Measurements from ENCODE around the gene APOBEC2. TPM values are rescaled to one million over a fixed set of nuclear protein-coding genes. Genes with fewer than 3 reads are reported as not detected.
"Not testable (repeated sequence)": the region's sequence is repeated elsewhere in the genome, so short reads cannot be mapped to it uniquely, and the experiment has no call there.

APOBEC2 gene
- not detected for polyA plus RNA-seq (2013, experiment 1 of 2)
- not detected for polyA plus RNA-seq (2013, experiment 2 of 2)

GRCh38 chr6:41053041-41053440 is at the start of gene APOBEC2:
Gene APOBEC2, plus strand, starts transcription at chr6:41053202. Its CDS starts 146 bp downstream, at chr6:41053348.
- Histone ChIP-seq H2BK15ac (ENCODE audit: low read depth, poor library complexity, severe bottlenecking) (no peak within 1 kb of the TSS), H3K23ac (ENCODE audit: low read length in 2 of 2) (no peak within 1 kb of the TSS), H3K27me3 (ENCODE audit: control insufficient read depth in 1 of 2, insufficient read depth in 1 of 2, low read length in 2 of 2) (peaks cover 0 to 5% of the 10 kb centered on the region in 2 experiments), H3K4ac (ENCODE audit: low read depth in 1 of 2, low read length in 2 of 2) (no peak within 1 kb of the TSS), H2AK5ac (ENCODE audit: low read length, severe bottlenecking) (no peak within 1 kb of the TSS), H3K4me2 (ENCODE audit: low read length, poor library complexity, severe bottlenecking) (no peak within 1 kb of the TSS), H3K36me3 (ENCODE audit: control insufficient read depth in 1 of 2, insufficient read depth in 2 of 2, low read depth in 1 of 2, low read length in 2 of 2) (no peaks in the 10 kb centered on the region), H2BK5ac (ENCODE audit: low read depth, low read length, poor library complexity, severe bottlenecking) (no peak within 1 kb of the TSS), H4K8ac (ENCODE audit: low read length) (no peak within 1 kb of the TSS), H3K14ac (ENCODE audit: low read length in 2 of 2) (no peak within 1 kb of the TSS), H3K79me1 (replicated peaks; ENCODE audit: low read length, poor library complexity, severe bottlenecking) (no peaks in the 10 kb centered on the region), H2BK120ac (ENCODE audit: low read depth, low read length) (no peak within 1 kb of the TSS), H3K18ac (ENCODE audit: low read depth in 1 of 2, low read length in 2 of 2) (peak within 1 kb of the TSS in 1 of 2 experiments; percentile 24), H3K27ac (ENCODE audit: low read length, poor library complexity, severe bottlenecking) (no peak within 1 kb of the TSS), H4K91ac (ENCODE audit: low read length) (no peak within 1 kb of the TSS), H2AFZ (ENCODE audit: low read depth, low read length) (no peak within 1 kb of the TSS), H3K4me3 (ENCODE audit: insufficient read depth in 1 of 2, low read depth in 1 of 2, low read length in 2 of 2) (no peak within 1 kb of the TSS), H3K9me3 (ENCODE audit: control insufficient read depth, low read length) (no peaks in the 10 kb centered on the region), H3K9ac (ENCODE audit: low read length) (no peak within 1 kb of the TSS), H2BK12ac (ENCODE audit: low read length in 2 of 2) (no peak within 1 kb of the TSS), H3K4me1 (ENCODE audit: control insufficient read depth, insufficient read depth, low read depth, low read length) (peaks cover 7% of the 10 kb centered on the region)
- WGBS, result 62% methylated on average over 4 of the region's 5 CpGs
- DNase-seq, result no peak

DNA sequence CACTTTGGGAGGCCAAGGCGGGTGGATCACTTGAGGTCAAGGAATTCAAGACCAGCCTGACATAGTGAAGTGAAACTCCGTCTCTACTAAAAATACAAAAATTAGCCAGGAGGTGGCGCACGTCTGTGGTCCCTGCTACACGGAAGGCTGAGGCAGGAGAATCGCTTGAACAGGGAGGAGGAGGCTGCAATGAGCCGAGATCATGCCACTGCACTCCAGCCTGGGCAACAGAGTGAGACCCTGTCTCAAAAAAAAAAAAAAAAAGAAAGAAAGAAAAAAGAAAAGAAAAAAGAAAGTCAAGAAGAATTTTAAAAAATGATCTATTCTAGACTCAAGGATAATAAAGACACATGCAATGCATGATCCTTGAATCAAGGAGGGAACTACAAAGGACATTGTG is 46.8 kb upstream of the APOBEC2 start:
- not testable (repeated sequence) for H3K79me1 ChIP-seq (replicated peaks; ENCODE audit: low read length, poor library complexity, severe bottlenecking); H2BK15ac ChIP-seq (ENCODE audit: low read depth, poor library complexity, severe bottlenecking); H3K9ac ChIP-seq (ENCODE audit: low read length); H3K9me3 ChIP-seq (ENCODE audit: control insufficient read depth, low read length); H3K27ac ChIP-seq (ENCODE audit: low read length, poor library complexity, severe bottlenecking); H2BK5ac ChIP-seq (ENCODE audit: low read depth, low read length, poor library complexity, severe bottlenecking); H3K18ac ChIP-seq (ENCODE audit: low read depth in 1 of 2, low read length in 2 of 2); H3K4me2 ChIP-seq (ENCODE audit: low read length, poor library complexity, severe bottlenecking); H3K36me3 ChIP-seq (ENCODE audit: control insufficient read depth in 1 of 2, insufficient read depth in 2 of 2, low read depth in 1 of 2, low read length in 2 of 2); H4K91ac ChIP-seq (ENCODE audit: low read length); H3K4ac ChIP-seq (ENCODE audit: low read depth in 1 of 2, low read length in 2 of 2); H2BK120ac ChIP-seq (ENCODE audit: low read depth, low read length); H3K23ac ChIP-seq (ENCODE audit: low read length in 2 of 2); H4K8ac ChIP-seq (ENCODE audit: low read length); H2BK12ac ChIP-seq (ENCODE audit: low read length in 2 of 2); H2AK5ac ChIP-seq (ENCODE audit: low read length, severe bottlenecking); H3K4me1 ChIP-seq (ENCODE audit: control insufficient read depth, insufficient read depth, low read depth, low read length); H3K4me3 ChIP-seq (ENCODE audit: insufficient read depth in 1 of 2, low read depth in 1 of 2, low read length in 2 of 2); H2AFZ ChIP-seq (ENCODE audit: low read depth, low read length); H3K14ac ChIP-seq (ENCODE audit: low read length in 2 of 2)
- DNase-seq, result peak; percentile 65
- WGBS, result 8% methylated on average over 6 of the region's 7 CpGs
- peaks cover 10 to 31% of the 10 kb centered on the region in 2 experiments for H3K27me3 ChIP-seq (ENCODE audit: control insufficient read depth in 1 of 2, insufficient read depth in 1 of 2, low read length in 2 of 2)

GRCh38 chr6:41006980-41007379 is 46.0 kb upstream of the APOBEC2 start:
- not testable (repeated sequence) for H3K4me3 ChIP-seq (ENCODE audit: insufficient read depth in 1 of 2, low read depth in 1 of 2, low read length in 2 of 2); H3K9me3 ChIP-seq (ENCODE audit: control insufficient read depth, low read length); H2BK15ac ChIP-seq (ENCODE audit: low read depth, poor library complexity, severe bottlenecking); H2BK5ac ChIP-seq (ENCODE audit: low read depth, low read length, poor library complexity, severe bottlenecking); H2BK120ac ChIP-seq (ENCODE audit: low read depth, low read length); H3K4me2 ChIP-seq (ENCODE audit: low read length, poor library complexity, severe bottlenecking); H3K79me1 ChIP-seq (replicated peaks; ENCODE audit: low read length, poor library complexity, severe bottlenecking); H4K8ac ChIP-seq (ENCODE audit: low read length); DNase-seq; H3K9ac ChIP-seq (ENCODE audit: low read length); H3K4me1 ChIP-seq (ENCODE audit: control insufficient read depth, insufficient read depth, low read depth, low read length); H3K36me3 ChIP-seq (ENCODE audit: control insufficient read depth in 1 of 2, insufficient read depth in 2 of 2, low read depth in 1 of 2, low read length in 2 of 2); H3K18ac ChIP-seq (ENCODE audit: low read depth in 1 of 2, low read length in 2 of 2); H3K27ac ChIP-seq (ENCODE audit: low read length, poor library complexity, severe bottlenecking); H3K4ac ChIP-seq (ENCODE audit: low read depth in 1 of 2, low read length in 2 of 2); H4K91ac ChIP-seq (ENCODE audit: low read length); H2AK5ac ChIP-seq (ENCODE audit: low read length, severe bottlenecking); H3K14ac ChIP-seq (ENCODE audit: low read length in 2 of 2); H2BK12ac ChIP-seq (ENCODE audit: low read length in 2 of 2); H2AFZ ChIP-seq (ENCODE audit: low read depth, low read length); H3K23ac ChIP-seq (ENCODE audit: low read length in 2 of 2)
- WGBS, result no CpG with 5 or more reads among the region's 4 CpGs
- H3K27me3 ChIP-seq (ENCODE audit: control insufficient read depth in 1 of 2, insufficient read depth in 1 of 2, low read length in 2 of 2), result peaks cover 10 to 28% of the 10 kb centered on the region in 2 experiments

- Histone ChIP-seq H3K27me3 (ENCODE audit: control insufficient read depth in 1 of 2, insufficient read depth in 1 of 2, low read length in 2 of 2) (peaks cover 8 to 18% of the 10 kb centered on the region in 2 experiments), H3K4me2 (ENCODE audit: low read length, poor library complexity, severe bottlenecking) (no peak overlapping the region), H3K4ac (ENCODE audit: low read depth in 1 of 2, low read length in 2 of 2) (no peak overlapping the region), H2AK5ac (ENCODE audit: low read length, severe bottlenecking) (no peak overlapping the region), H4K91ac (ENCODE audit: low read length) (no peak overlapping the region), H2BK5ac (ENCODE audit: low read depth, low read length, poor library complexity, severe bottlenecking) (no peak overlapping the region), H4K8ac (ENCODE audit: low read length) (no peak overlapping the region), H2BK120ac (ENCODE audit: low read depth, low read length) (no peak overlapping the region), H3K79me1 (replicated peaks; ENCODE audit: low read length, poor library complexity, severe bottlenecking) (no peaks in the 10 kb centered on the region), H3K23ac (ENCODE audit: low read length in 2 of 2) (no peak overlapping the region), H3K4me3 (ENCODE audit: insufficient read depth in 1 of 2, low read depth in 1 of 2, low read length in 2 of 2) (no peak overlapping the region), H3K36me3 (ENCODE audit: control insufficient read depth in 1 of 2, insufficient read depth in 2 of 2, low read depth in 1 of 2, low read length in 2 of 2) (no peaks in the 10 kb centered on the region), H3K9me3 (ENCODE audit: control insufficient read depth, low read length) (no peaks in the 10 kb centered on the region), H3K4me1 (ENCODE audit: control insufficient read depth, insufficient read depth, low read depth, low read length) (peaks cover 2% of the 10 kb centered on the region), H2BK15ac (ENCODE audit: low read depth, poor library complexity, severe bottlenecking) (no peak overlapping the region), H3K18ac (ENCODE audit: low read depth in 1 of 2, low read length in 2 of 2) (no peak overlapping the region), H3K27ac (ENCODE audit: low read length, poor library complexity, severe bottlenecking) (no peak overlapping the region), H3K14ac (ENCODE audit: low read length in 2 of 2) (no peak overlapping the region), H2AFZ (ENCODE audit: low read depth, low read length) (no peak overlapping the region), H3K9ac (ENCODE audit: low read length) (no peak overlapping the region), H2BK12ac (ENCODE audit: low read length in 2 of 2) (no peak overlapping the region)
- 89% methylated on average over 3 of the region's 3 CpGs for WGBS
- no peak for DNase-seq
Observed at GRCh38 chr6:41008011-41008410, 45.0 kb upstream of the APOBEC2 start.
